ENCODE data around the gene LBX2. TPM values are rescaled to one million over a fixed set of nuclear protein-coding genes. Genes with fewer than 3 reads are reported as not detected.

LBX2 gene
- total and polyA plus RNA-seq, 2 donors (not counting 1 experiment from before 2014, with no cell fraction given) = 0.52 to 3.0 TPM

GRCh38 chr2:74524955-74525716 is 25.7 kb upstream of the LBX2 start:
- Histone ChIP-seq H3K27ac (ENCODE audit: insufficient read depth, low read length) (no peak overlapping the region), H3K4me2 (ENCODE audit: extremely low read depth, insufficient read depth, low read length) (no peak overlapping the region), H3K9ac (ENCODE audit: insufficient read depth, low read length) (no peak overlapping the region), H3K27me3 (ENCODE audit: control insufficient read depth, insufficient read depth, low read length) (peaks cover 7% of the 10 kb centered on the region), H2AFZ (ENCODE audit: low read length) (no peak overlapping the region), H3K79me2 (ENCODE audit: control insufficient read depth, insufficient read depth, low read length) (peaks cover 23% of the 10 kb centered on the region), H3K4me3 (replicated peaks in 1 of 4; ENCODE audit: control extremely low read depth in 1 of 4, insufficient read depth in 1 of 4, low read depth in 3 of 4, low read length in 4 of 4) (no peak overlapping the region), H3K9me3 (ENCODE audit: control insufficient read depth, insufficient read depth, low read depth, low read length) (no peaks in the 10 kb centered on the region), H3K36me3 (ENCODE audit: control insufficient read depth, insufficient read depth, low read length) (peaks cover 18% of the 10 kb centered on the region), H4K20me1 (ENCODE audit: control insufficient read depth, extremely low read depth, insufficient read depth, low read length) (no peaks in the 10 kb centered on the region), H3K4me1 (ENCODE audit: control insufficient read depth, extremely low read depth, insufficient read depth, low read length) (no peaks in the 10 kb centered on the region)
- DNase-seq (ENCODE audit: low read depth in 2 of 2) = no peak
- TF ChIP-seq EZH2 (IDR thresholded peaks at IDR 0.05; ENCODE audit: low read length, missing control alignments) = no peak
- TF ChIP-seq CTCF (conservative IDR thresholded peaks at IDR 0.05 in 1 of 2, IDR thresholded peaks at IDR 0.05 in 1 of 2; ENCODE audit: low read depth in 1 of 2, low read length in 2 of 2) = no peak

- Histone ChIP-seq H3K9me3 (ENCODE audit: control insufficient read depth, insufficient read depth, low read depth, low read length) (no peaks in the 10 kb centered on the region), H3K4me1 (ENCODE audit: control insufficient read depth, extremely low read depth, insufficient read depth, low read length) (no peaks in the 10 kb centered on the region), H3K4me2 (ENCODE audit: extremely low read depth, insufficient read depth, low read length) (no peak overlapping the region), H2AFZ (ENCODE audit: low read length) (no peak overlapping the region), H3K79me2 (ENCODE audit: control insufficient read depth, insufficient read depth, low read length) (peaks cover 19% of the 10 kb centered on the region), H3K27me3 (ENCODE audit: control insufficient read depth, insufficient read depth, low read length) (peaks cover 18% of the 10 kb centered on the region), H3K36me3 (ENCODE audit: control insufficient read depth, insufficient read depth, low read length) (peaks cover 18% of the 10 kb centered on the region), H3K4me3 (replicated peaks in 1 of 4; ENCODE audit: control extremely low read depth in 1 of 4, insufficient read depth in 1 of 4, low read depth in 3 of 4, low read length in 4 of 4) (no peak overlapping the region), H3K9ac (ENCODE audit: insufficient read depth, low read length) (no peak overlapping the region), H3K27ac (ENCODE audit: insufficient read depth, low read length) (no peak overlapping the region), H4K20me1 (ENCODE audit: control insufficient read depth, extremely low read depth, insufficient read depth, low read length) (no peaks in the 10 kb centered on the region)
- TF ChIP-seq EZH2 (IDR thresholded peaks at IDR 0.05; ENCODE audit: low read length, missing control alignments) (no peak), CTCF (conservative IDR thresholded peaks at IDR 0.05 in 1 of 2, IDR thresholded peaks at IDR 0.05 in 1 of 2; ENCODE audit: low read depth in 1 of 2, low read length in 2 of 2) (no peak)
- DNase-seq (ENCODE audit: low read depth in 2 of 2) = no peak
Observed at GRCh38 chr2:74524005-74524404, 24.6 kb upstream of the LBX2 start.

GRCh38 chr2:74522516-74522915 is 23.1 kb upstream of the LBX2 start:
- no peak overlapping the region for H3K4me2 ChIP-seq (ENCODE audit: extremely low read depth, insufficient read depth, low read length)
- no peaks in the 10 kb centered on the region for H3K9me3 ChIP-seq (ENCODE audit: control insufficient read depth, insufficient read depth, low read depth, low read length)
- H3K27me3 ChIP-seq (ENCODE audit: control insufficient read depth, insufficient read depth, low read length) = peaks cover 33% of the 10 kb centered on the region
- H4K20me1 ChIP-seq (ENCODE audit: control insufficient read depth, extremely low read depth, insufficient read depth, low read length) = no peaks in the 10 kb centered on the region
- DNase-seq (ENCODE audit: low read depth in 2 of 2) = no peak
- no peak for TF ChIP-seq CTCF (conservative IDR thresholded peaks at IDR 0.05 in 1 of 2, IDR thresholded peaks at IDR 0.05 in 1 of 2; ENCODE audit: low read depth in 1 of 2, low read length in 2 of 2)
- no peak for TF ChIP-seq EZH2 (IDR thresholded peaks at IDR 0.05; ENCODE audit: low read length, missing control alignments)
- no peak overlapping the region for H3K4me3 ChIP-seq (replicated peaks in 1 of 4; ENCODE audit: control extremely low read depth in 1 of 4, insufficient read depth in 1 of 4, low read depth in 3 of 4, low read length in 4 of 4)
- H3K36me3 ChIP-seq (ENCODE audit: control insufficient read depth, insufficient read depth, low read length) = peaks cover 11% of the 10 kb centered on the region
- peaks cover 4% of the 10 kb centered on the region for H3K79me2 ChIP-seq (ENCODE audit: control insufficient read depth, insufficient read depth, low read length)
- no peak overlapping the region for H3K27ac ChIP-seq (ENCODE audit: insufficient read depth, low read length)
- H2AFZ ChIP-seq (ENCODE audit: low read length) = no peak overlapping the region
- no peak overlapping the region for H3K9ac ChIP-seq (ENCODE audit: insufficient read depth, low read length)
- H3K4me1 ChIP-seq (ENCODE audit: control insufficient read depth, extremely low read depth, insufficient read depth, low read length) = no peaks in the 10 kb centered on the region
